Calu3 (cell line): Measurements from ENCODE around the gene ITGB2. TPM values are rescaled to one million over a fixed set of nuclear protein-coding genes. Genes with fewer than 3 reads are reported as not detected.

Experiments
- BruUV-seq: library from RNA; stranded (reverse); fragments of 400-500 nt; replicated peaks from 2 replicates; lab custom pipeline; 2021; lab: Mats Ljungman, UMichigan
- CTCF ChIA-PET: fragments of 300-600 bp; sonication (Branson Sonifier 250); formaldehyde crosslinking; loops from one replicate; lab custom pipeline; 2022; ENCODE audit warnings: antibody characterized with exemption; lab: Charles Lee
- DNase-seq: peaks from one replicate; pipeline ENCODE4 v3.0.0; 2022
- H3K27ac Mint-ChIP-seq: one replicate; pipeline ENCODE4 v1.8.0; 2022; ENCODE audit warnings: mixed read lengths; ENCODE audit not compliant: unreplicated experiment
- H3K27me3 Mint-ChIP-seq: one replicate; pipeline ENCODE4 v1.8.0; 2022; ENCODE audit warnings: mixed read lengths; ENCODE audit not compliant: unreplicated experiment
- H3K36me3 Mint-ChIP-seq: one replicate; pipeline ENCODE4 v1.8.0; 2022; ENCODE audit warnings: mild to moderate bottlenecking, moderate library complexity, mixed read lengths; ENCODE audit not compliant: insufficient read depth, unreplicated experiment
- H3K4me1 Mint-ChIP-seq: one replicate; pipeline ENCODE4 v1.8.0; 2022; ENCODE audit warnings: mild to moderate bottlenecking, low read depth, mixed read lengths; ENCODE audit not compliant: unreplicated experiment
- H3K4me3 Mint-ChIP-seq: one replicate; pipeline ENCODE4 v1.8.0; 2022; ENCODE audit warnings: mild to moderate bottlenecking, low read depth, moderate library complexity, mixed read lengths; ENCODE audit not compliant: unreplicated experiment
- H3K9me3 Mint-ChIP-seq: one replicate; pipeline ENCODE4 v1.8.0; 2022; ENCODE audit warnings: low read depth, mixed read lengths; ENCODE audit not compliant: unreplicated experiment
- intact Hi-C: fragments of 100-400 bp; cut with micrococcal nuclease; formaldehyde crosslinking; loops from one replicate; pipeline ENCODE4 v1.10.0; 2022; ENCODE audit not compliant: unreplicated experiment
- total RNA-seq: library from RNA; stranded (reverse); gene quantifications from 2 replicates; pipeline ENCODE4 v1.2.3, GENCODE V29; 2022
- TF ChIP-seq, protein P1 (sequence below): fragments of 200-600 bp; IDR thresholded peaks from one replicate; pipeline ENCODE4 v1.8.0; 2022; ENCODE audit warnings: antibody characterized with exemption; ENCODE audit not compliant: unreplicated experiment

ITGB2 gene
- total RNA-seq, 1 experiment from 2014 or later: 0.42 TPM

DNA sequence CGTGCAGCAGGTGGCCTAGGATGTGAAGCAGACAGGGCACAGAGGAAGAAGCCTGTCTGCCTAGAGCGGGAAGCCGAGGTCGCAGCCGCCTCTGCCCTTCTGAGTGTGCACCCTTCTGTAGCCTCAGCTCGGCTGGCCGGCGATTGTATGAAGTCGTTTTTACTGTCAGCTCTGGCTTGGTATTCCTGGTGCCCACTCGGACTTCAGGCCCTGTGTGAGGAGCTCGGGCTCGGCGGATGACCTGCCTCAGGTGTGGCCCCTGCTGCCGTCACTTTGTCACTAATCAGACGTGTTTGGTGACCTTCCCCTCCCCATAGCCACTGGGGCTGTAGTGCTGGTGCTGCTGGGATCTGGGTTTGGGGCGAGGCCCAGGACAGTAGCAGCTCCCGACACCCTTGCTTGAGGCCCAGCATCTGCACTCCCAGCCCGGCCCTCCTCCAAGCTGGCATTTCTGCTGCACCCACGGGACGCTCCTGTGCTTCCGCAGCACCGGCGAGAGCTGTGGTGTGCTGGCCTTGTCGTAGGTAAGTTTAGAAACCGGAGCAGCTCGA is 37.3 kb upstream of the ITGB2 start:
- intact Hi-C loops: no loop called here
- Mint-ChIP-seq H3K27ac (no peak overlapping the region), H3K4me3 (no peak overlapping the region), H3K36me3 (peaks cover 12% of the 10 kb centered on the region), H3K27me3 (no peaks in the 10 kb centered on the region), H3K9me3 (no peaks in the 10 kb centered on the region), H3K4me1 (no peaks in the 10 kb centered on the region)
- CTCF ChIA-PET: no interaction called here
- TF ChIP-seq, protein P1, sequence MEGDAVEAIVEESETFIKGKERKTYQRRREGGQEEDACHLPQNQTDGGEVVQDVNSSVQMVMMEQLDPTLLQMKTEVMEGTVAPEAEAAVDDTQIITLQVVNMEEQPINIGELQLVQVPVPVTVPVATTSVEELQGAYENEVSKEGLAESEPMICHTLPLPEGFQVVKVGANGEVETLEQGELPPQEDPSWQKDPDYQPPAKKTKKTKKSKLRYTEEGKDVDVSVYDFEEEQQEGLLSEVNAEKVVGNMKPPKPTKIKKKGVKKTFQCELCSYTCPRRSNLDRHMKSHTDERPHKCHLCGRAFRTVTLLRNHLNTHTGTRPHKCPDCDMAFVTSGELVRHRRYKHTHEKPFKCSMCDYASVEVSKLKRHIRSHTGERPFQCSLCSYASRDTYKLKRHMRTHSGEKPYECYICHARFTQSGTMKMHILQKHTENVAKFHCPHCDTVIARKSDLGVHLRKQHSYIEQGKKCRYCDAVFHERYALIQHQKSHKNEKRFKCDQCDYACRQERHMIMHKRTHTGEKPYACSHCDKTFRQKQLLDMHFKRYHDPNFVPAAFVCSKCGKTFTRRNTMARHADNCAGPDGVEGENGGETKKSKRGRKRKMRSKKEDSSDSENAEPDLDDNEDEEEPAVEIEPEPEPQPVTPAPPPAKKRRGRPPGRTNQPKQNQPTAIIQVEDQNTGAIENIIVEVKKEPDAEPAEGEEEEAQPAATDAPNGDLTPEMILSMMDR: no peak
- DNase-seq: no peak
- no TSS peak for BruUV-seq

DNA sequence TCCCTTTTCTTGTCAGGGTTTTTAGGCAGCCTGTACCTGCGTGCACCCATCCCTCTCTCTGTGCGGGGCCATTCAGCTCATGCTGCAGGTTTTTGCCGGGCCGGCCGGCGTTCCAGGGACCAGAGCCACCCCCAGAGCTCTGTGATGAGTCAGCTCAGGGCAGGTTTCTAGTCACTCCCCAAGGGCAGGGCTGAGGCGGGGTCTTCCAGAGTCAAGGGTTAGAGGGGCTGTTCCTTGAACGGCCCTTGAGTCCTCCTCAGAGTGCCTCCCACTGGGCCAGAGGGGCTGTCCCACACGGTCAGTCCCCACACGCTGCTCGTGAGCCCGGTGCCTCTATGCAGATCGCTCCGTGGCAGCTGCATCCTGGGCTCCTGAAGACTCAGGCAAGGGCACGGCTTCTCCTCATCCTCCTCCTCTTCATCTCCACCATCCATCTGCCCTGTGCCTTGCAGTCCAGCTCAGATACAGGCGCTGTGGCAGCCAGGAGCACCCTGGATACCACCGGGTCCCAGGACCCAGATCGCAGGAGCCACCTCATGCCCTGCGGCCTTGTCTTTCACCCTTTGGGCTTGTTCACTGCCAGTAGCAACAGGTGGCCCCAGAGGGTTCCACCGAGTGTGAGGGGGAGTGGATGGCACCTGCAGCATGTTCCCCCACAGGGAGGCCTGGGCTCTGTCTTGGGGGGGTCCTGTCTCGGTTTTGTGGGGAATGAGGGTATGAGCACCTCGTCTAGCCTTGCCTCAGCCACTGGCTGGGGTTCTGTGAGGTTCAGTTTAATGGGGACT is 36.5 kb upstream of the ITGB2 start:
- Mint-ChIP-seq H3K27me3 (no peaks in the 10 kb centered on the region), H3K9me3 (no peaks in the 10 kb centered on the region), H3K4me3 (no peak overlapping the region), H3K36me3 (peaks cover 12% of the 10 kb centered on the region), H3K4me1 (no peaks in the 10 kb centered on the region), H3K27ac (no peak overlapping the region)
- CTCF ChIA-PET: no interaction called here
- TF ChIP-seq, protein P1: no peak
- intact Hi-C loops: no loop called here
- BruUV-seq: no TSS peak
- DNase-seq: no peak

DNA sequence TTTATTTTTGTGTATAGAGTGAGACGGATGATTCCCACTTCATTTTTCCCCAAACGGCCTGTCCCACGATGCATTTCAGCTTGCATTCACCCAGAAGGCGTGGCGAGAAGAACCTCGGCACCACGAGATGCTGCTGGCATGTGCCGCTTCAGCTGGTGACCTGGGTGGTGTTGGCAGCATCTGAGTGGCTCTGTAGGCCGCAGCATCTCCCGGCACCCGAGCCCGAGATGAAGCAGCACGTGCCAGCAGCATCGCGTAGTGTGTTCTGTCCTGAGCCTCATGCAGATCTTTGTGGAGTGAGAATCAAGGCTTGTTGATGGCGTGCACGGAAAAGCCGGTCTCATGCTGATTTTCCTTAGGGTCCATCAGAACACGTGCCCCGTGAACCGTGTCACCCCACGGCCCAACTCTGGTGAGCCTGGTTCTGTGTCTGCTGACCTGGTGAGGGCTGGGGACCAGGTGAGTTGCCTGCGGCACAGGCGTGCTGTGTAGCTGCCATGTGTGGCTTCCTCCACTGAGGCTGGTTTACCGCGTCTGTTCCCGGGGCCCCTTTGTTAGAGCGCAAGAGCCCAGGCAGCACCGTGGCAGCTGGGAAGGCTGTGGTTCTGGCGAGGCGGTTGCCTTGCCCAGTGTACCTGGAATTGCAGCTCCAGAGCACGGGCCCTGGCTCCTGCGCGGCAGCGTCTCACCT is 35.8 kb upstream of the ITGB2 start:
- CTCF ChIA-PET: no interaction called here
- intact Hi-C loops: no loop called here
- Mint-ChIP-seq H3K9me3 (no peaks in the 10 kb centered on the region), H3K4me1 (no peaks in the 10 kb centered on the region), H3K27ac (no peak overlapping the region), H3K27me3 (no peaks in the 10 kb centered on the region), H3K36me3 (peaks cover 12% of the 10 kb centered on the region), H3K4me3 (no peak overlapping the region)
- BruUV-seq: no TSS peak
- no peak for DNase-seq
- TF ChIP-seq, protein P1: no peak

DNA sequence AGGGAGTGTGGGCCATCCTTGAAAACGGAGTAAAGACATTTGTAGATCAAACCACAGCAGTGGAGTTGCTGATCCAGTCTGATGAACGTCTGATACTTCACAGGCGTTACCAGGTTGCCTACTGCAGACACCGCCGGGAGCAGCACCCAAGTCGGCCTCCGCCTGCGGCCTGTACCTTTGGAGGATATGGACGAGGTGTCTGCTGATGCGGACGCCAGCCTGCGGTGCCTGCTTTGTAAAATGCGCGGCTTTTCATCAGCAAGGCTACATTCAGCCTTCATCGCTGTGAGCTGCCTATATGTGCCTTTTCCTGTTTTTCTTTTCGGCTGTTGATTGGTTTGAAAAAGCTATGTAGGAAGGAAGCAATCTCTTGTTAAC is 35.1 kb upstream of the ITGB2 start:
- no TSS peak for BruUV-seq
- Mint-ChIP-seq H3K4me3 (no peak overlapping the region), H3K4me1 (no peaks in the 10 kb centered on the region), H3K27me3 (no peaks in the 10 kb centered on the region), H3K36me3 (peaks cover 12% of the 10 kb centered on the region), H3K9me3 (no peaks in the 10 kb centered on the region), H3K27ac (no peak overlapping the region)
- intact Hi-C loops: no loop called here
- TF ChIP-seq, protein P1: no peak
- CTCF ChIA-PET: no interaction called here
- DNase-seq: no peak
